CD4-positive, alpha-beta T cell treated with Interleukin-15 for 1 hour (primary cell): ENCODE results near the gene FYB1.
"Not testable (repeated sequence)": the region's sequence is repeated elsewhere in the genome, so short reads cannot be mapped to it uniquely, and the experiment has no call there.

Source experiments
- DNase-seq: peaks from one replicate; pipeline ENCODE4 v3.0.0-alpha.2; 2020

The FYB1 gene

DNA sequence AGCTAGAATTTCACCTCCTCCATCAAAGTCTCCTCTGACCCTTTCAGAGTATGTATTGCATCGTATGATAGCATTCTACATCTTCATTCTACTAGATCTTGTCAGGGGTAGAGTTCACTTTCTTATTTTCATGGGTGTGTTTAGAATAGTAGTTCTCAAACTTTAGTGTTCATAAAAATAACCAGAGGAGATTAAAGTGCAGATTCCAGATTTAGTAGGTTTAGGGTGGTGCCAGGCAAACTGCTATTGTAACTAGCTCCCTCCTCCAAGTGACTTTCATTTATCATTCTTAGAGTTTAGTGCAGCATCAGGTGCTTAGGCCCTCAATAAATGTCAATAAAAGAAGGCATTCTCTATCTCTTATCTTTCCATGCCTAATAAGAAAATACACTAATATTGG lies 7.2 kb upstream of the FYB1 start:
- DNase-seq, result no peak

DNA sequence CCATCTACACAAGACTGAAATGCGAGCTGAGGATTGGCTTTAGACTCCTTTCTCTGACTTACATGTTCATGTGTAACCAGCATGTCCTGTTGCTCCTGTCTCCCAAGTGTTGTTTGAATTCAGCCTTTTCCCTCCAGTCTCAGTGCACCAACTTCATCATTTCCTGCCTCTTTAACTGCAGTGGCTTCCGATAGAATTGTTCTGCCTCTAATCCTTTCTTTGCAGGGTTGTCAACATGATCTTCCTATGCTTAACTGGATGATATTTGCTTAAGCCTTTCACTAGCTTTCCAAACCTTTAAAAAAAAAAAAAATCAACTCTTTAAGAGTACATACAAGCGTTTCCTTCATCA lies 6.7 kb upstream of the FYB1 start:
- no peak for DNase-seq

DNA sequence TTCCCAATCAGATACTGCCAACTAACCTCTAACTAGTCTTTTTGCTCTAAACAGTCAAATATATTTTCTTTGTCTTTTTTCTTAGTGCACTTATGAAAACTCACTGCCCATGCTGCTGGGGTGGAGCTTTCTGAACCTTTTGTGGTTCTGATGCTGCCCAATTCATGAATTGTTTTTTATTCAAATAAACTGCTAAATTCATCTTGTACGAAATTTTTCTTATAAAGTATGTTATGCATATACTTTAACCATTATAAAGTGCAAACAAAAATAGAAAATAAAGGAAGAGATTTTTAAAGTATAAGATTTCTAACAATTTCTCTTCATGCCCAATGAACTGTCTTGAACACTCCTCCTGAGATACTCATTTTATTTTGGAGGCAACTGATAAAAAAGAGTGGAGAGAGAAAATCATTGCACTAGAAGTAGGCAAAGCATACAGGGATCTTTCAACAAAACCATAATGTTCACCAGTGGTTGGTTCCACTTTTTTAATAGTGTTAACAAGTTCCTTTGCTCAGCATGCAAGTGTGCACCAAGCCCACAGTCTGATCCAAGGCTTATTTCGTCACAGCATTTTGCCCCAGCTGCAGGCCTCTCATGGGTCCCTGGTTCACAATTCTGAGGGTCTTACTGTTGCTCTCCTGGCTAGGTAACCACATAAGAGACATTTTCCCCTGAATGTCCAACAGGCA lies 6.2 kb upstream of the FYB1 start:
- no peak for DNase-seq

DNA sequence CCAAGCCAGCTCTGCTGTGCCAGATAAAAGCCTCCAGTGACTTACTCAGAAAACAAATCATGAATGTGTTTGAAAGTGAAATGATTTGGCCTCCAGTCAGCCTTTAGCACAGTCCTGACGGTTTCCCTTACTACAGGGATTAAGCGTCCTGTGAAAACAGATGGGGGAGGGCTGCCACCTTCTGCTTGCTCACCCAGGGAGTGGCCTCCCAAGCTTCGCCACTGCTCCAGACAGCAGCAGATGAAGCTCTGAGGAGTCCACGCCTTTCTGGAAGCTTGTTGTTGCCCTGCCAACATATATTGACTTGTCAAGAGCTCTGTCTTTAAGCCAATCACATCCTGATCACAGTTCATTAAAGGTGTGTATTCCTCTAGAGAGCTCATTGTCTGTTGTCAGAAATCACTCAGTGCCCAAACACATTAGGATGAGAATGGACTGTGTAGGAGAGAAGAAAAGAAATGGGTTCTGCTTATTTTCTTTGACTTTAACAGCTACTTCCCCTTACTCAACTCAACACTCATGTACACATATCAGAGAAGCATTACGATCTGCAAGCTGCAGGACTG lies 4.9 kb upstream of the FYB1 start:
- no peak for DNase-seq

DNA sequence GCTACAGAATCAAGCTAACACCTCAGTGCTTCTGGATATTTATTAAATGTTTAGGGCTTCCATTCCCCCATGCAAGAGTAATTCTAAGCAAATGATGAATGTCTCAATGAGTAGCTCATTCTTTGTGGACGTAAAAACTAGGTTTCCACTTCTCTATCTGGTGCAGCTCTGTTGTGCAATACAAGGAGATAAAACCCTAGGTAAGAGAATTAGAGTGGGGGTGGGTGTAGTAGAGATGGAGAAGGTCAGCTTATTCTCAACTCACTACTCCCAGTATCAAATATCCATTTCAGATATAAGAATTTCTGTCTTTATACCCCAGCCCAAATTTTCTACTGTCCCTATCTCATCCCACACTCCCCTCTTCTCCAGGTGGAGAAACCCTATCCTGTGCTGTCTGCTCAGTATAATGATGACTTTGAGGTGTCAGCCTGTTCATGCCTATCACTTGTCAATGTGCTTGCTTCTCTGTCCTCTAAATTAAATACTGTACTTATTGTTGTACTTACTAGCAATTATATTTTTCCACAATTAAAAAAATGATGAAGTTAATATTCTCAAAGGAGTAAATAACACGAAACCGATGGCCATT lies 4.3 kb upstream of the FYB1 start:
- DNase-seq, result no peak

DNA sequence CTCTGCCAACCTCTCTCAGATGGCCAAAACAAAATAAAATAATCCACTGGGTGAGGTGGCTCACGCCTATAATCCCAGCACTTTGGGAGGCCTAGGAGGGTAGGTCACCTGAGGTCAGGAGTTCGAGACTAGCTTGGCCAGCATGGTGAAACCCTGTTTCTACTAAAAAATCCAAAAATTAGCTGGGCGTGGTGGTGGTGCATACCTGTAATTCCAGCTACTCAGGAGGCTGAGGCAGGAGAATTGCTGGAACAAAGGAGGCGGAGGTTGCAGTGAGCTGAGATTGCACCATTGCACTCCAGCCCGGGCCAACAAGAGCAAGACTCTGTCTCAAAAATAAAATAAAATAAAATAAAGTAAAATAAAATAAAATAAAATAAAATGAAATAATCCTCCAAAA lies 2.3 kb upstream of the FYB1 start:
- not testable (repeated sequence) for DNase-seq

DNA sequence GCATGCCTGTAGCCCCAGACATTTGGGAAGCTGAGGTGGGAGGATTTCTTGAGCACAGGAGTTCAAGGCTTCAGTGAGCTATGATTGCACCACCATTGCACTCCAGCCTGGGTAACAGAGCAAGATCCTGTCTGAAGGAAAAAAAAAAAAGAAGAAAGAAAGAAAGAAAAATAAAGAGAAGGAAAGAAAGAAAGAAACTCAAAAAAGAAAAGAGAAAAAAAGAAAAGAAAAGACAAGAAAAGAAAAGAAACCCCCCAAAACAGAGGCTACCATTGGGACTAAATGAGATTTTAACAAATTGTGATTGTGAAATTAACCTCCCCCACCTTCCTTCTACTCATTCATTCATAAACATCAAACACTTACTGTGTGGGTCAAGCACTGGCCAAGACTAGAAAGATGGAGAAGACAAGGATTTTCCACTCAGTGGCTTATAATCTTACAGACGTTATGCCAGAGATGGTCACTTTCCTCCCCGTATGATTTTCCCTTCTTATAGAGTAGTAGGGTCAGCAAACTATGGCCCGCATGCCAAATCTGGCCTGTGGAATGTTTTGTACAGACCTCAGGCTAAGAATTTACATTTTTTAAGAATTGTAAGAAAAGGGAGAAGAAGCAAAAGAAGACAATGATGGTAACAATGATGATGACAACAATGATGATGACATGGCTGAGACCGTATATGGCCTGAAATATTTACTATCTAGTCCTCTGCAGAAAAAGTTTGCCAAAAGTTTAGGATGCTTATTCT lies 1.1 kb upstream of the FYB1 start:
- DNase-seq, result no peak

DNA sequence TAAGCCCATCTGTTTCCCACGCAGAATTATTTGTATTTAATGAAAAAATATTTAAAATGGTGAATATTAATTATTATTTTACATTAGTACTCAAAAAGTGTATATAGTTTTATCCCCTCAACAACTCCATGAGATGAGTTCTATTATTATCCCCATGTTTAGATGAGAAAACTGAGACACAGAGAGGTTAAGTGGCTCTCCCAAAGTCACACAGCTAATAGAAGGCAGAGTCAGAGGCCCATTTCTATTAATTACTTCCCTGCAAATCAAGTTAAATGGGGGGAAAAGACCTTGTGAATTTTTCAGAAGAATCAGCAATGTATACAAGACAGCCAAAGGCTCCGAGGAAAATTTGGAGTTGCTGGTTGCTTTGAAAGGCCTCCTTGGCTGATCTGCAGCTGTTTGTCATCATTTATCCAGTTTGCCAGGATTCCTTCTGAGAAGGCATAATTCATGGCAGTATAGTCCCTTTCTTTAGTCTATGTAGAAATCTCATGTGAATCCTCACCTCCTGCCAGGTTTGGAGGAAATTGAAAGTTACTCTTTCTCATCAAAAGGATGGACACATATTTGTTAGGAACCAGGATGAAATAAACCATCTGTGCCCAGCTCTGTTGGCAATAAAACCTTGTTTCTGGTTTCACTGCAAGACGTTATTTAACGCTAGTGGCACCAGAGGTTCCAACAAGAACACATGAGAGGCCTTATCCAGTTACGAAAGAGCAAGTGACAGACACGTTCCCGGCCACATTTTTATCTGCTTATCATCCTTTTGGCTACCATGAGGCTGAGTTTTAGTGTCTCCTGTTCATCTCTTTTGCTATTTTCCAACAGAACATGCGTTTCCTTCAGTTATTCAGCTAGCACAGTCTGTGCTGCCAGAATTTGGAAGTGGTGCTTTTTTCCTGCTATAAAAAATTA lies 621 bp downstream of the FYB1 start:
- no peak for DNase-seq

DNA sequence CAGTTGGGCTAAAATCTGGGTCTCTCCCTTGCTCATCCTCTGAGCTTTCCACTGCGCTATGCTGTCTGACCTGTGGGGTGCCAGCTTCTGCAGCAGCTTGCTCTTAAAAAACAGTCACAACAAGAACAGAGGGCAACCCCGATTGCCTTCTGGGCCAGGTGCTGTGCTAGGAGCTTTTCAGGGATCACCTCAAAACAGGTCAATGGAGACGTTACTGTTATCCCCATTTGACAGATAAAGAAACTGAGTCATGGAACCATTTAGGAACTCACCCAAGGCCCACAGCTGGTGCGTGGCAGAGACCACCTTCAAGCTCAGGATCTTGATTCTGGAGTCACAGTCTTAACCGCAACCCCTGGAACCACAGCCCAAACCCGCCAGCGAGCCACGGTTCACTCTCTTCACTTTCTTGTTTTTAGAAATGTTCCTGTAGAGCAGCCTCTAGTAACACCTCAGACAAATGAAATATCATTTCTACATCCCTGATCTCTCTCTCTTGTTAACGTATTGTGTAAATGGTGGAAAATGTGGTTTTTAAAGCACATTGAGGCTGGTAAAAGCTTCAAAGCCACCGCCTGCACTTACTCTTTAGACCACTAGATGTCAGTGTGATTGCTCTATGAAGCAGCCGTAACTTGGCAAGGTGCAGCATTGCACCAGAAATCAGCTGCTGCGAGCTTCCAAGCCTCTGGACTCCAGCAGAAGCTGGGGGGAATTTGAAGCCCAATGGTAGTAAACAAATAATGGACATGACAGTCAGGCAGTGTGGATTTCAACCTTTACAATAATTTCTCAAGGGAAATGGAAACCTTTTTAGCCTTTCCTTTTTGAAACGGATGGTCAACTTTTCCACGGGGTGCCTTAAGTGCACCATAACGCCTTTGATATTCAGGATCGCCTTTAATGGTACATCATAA lies 1.7 kb downstream of the FYB1 start:
- peak; percentile 78 for DNase-seq

DNA sequence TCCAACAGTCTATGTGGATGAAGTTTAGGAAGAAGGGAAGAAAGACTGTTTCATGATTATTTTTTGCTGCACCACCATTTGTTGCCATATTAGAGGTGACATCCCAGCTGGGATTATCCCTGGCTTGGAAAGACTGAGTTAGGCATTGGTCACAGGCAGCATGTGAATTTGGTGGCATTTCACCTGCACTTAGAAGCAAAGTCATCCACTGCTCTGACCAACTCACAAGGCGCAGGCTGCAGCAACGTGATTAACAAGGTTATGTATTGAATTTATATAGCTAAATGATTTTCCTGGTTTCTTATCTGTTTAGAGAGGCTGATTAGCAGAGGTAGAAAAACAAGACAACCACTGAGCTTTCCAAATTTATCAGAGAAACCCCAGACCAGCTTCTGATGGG lies 2.7 kb downstream of the FYB1 start:
- no peak for DNase-seq

DNA sequence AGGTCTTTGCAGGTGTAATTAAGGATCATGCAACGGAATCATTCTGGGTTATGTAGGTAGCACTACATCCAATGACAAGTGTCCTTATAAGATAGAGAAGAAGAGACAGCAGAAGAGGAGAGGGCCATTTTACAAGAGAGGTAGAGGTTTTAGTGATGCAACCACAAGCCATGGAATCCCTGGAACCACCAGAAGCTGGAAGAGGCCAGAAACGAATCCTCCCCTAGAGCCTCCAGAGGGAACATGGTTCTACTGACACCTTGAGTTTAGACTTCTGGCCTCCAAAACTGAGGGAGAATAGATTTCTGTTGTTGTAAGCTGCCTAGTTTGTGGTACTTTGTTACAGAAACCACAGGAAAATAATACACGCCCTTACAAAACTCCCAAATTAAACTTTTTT lies 3.5 kb downstream of the FYB1 start:
- no peak for DNase-seq

DNA sequence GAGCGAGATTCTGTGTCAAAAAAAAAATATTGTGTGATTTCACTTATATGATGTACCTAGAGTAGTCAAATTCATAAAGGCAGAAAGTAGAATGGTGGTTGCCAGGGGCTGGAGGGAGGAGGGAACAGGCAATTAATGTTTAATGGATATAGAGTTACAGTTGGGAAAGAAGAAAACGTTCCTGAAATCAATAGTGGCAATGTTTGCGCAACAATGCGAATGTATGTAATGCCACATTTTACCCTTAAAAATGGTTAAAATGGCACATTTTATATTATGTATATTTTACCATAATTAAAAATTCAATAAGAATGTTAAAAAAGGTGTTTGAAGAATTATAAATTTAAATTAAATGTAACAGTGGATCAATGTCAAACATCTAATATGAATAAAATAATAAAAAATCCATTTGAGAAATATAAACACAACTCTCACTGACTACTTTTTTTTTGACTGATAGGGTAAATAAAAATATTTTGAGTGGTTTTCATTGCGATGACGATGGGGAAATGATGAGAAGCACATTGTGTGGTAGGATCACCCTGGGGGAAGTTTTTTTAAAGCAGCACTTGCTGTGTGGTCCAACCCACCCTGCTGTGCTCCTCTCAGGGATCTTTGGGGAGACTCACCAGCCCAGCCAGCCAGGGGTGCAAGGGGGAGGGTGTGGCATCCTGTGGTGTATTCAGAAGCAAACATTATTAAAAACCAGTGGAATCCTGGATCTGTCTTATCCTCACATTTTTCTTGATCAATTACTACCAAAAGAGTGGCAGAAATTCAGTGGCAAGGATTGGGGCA lies 4.3 kb downstream of the FYB1 start:
- DNase-seq, result peak; percentile 66

DNA sequence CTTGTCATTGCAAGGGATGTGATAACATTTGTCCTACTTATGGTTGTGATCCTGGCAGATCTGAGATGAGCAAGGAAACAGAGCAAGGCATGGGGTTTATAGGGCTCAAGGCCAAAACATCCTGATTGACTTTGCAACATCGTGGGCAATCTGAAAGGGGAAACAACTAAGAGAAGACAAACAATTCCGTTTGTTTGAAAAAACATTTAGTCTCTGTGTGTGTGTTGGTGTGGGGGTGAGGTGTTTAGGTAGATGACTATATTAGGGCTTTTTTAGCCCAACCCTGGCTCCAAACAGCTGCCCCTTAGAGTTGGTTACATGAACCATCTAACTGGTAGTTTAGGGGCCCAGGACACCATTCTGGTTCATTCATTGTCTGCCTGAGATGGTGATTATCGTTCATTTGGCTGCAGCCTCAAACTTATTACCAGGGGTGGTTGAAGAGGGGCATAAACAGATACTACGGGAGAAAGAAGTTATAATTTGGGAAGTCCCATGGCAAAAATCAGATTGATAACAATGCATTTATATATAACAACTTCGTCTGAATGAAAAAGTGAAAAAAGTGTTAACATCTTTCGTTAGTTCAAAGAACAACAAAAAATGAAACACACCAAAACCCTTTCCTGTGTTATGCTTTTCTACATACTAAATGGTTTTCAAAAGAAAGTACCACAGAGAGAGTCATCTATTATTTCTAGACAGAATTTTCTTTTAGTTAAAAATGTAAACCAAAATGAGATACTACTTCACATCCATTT lies 5.7 kb downstream of the FYB1 start:
- no peak for DNase-seq

DNA sequence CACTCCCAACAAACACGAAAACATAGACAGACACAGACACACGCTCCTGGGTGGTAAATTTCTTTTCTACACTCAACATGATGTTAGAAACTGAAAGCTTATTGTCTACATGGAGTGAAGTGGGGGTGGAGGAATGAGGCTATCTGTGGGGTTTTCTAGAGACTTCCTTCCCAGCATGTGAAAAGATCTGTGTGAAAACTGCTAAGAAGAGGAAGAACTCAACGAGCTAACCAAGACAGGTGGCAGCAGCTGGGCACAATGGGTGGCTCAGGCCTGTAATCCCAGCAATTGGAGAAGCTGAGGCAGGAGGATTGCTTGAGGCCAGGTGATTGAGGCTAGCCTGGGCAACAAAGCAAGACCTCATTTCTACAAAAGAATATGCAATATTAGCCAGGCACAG lies 7.6 kb downstream of the FYB1 start:
- no peak for DNase-seq

DNA sequence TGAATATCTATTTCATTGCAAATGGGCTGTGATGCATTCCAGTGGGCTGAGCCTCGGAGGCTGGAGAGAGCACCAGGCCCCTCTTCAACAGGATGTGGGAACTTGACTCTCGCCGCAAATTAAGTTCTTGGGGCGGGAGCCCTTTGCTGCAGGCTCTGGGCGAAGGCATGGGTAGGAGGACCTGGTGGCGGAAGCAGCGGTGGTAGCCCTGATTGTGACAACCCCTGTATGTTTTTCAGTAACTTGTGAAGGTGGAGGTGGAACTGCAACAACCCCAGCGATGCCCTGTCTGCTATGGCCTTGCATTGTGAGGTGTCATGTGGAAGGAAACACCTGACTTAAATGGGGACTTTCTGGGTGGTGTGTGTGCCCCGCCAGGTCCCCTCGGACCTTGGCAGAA lies 9.4 kb downstream of the FYB1 start:
- DNase-seq, result peak; percentile 78

DNA sequence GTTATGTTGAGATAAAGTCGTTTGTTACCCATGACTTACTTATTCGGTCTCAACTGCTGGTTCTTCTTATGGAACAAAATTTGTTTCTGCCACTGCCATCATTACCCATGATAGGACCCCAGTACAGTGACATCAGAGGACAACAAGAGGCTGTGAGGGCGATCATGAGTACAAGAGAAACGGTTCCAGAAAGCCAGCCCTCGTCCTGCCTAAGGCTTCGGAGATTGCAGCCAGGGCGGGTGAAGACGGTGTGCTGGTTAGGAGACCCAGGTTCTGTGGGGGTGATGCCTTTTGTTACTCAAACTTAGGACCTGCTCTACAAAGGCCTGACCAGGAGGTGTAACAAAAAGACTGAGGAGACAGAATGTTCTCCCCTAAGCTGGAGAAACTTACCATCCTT lies 10.9 kb downstream of the FYB1 start:
- no peak for DNase-seq

DNA sequence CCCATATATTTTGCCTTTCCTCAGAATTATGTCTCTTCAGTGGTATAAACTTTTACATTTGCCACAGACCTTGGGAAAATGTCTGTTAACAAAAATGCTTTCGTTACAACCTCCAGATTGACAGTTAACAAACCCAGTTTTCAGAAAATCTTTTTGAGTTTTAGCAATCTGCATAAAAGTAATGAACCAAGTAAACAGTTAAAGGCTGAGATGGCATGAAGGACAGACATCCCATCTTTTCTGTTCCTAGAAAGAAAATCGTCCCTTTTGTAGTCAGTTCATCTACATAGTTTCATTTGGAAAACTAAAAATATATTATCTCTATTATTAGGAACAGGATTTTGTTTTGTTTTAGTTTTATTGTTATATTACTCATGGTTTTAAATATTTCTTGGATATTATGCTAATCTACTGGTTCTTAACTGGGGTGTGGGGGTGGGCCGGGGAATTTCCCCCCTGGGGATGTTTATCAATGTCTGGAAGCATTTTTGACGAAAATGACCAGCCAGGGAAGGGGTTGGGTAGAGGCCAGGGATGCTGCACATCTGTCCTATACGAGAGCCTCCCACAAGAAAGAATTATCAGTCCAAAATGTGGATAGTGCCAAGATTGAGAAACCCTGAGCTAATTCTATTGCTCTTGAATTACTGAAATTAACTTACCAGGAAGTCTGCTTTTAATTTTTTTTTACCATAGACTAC lies 11.9 kb downstream of the FYB1 start:
- no peak for DNase-seq

DNA sequence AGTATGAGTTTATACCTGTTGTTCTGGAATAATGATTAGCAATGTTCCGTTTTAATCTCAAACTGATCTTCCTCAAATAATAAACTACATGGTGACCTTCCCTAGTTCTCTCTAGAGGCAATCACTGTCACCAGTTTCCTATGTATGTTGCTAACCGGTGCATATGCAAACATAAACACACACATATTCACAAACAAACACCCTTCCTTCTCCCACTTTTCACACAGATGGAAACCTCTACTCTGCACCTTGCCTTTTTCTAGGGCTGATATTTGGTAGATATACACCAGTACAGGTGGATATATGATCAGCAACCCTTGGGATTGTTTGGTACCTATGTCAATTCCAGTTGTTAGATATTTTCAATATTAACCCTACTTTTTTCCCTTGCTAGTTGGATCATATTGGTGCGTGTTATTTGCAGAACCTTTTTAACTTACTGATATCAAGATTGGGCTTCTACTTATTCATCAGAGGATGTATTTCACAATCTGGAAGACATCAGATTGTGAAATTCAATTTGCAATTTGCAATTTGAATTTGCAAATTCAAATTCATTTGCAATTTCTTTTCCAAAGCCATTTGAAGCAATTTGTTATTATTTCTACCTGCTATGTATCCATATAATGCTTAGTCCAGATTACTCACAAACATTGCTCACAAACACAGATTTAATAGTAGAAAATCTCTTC lies 12.6 kb downstream of the FYB1 start:
- no peak for DNase-seq

DNA sequence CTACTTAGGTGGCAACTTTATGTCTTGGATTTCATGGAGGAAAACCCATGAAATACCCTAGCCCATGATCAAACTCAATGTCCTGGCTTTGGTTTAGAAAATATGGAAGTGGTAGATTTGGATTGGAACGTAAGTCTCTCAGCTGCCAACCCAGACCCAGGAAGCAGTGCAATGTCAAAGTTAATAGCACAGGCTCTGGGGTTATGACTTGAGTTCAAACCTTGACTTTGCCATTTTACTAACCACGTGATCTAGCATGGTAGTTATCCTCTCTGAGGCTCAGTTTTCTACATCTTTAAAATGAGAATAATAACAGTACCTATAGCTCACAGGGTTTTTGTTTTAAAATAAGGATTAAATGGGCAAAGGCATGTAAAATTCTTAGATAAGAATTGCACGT lies 13.8 kb downstream of the FYB1 start:
- DNase-seq, result no peak
